Measurements from ENCODE around the gene IFIT2.

DNA sequence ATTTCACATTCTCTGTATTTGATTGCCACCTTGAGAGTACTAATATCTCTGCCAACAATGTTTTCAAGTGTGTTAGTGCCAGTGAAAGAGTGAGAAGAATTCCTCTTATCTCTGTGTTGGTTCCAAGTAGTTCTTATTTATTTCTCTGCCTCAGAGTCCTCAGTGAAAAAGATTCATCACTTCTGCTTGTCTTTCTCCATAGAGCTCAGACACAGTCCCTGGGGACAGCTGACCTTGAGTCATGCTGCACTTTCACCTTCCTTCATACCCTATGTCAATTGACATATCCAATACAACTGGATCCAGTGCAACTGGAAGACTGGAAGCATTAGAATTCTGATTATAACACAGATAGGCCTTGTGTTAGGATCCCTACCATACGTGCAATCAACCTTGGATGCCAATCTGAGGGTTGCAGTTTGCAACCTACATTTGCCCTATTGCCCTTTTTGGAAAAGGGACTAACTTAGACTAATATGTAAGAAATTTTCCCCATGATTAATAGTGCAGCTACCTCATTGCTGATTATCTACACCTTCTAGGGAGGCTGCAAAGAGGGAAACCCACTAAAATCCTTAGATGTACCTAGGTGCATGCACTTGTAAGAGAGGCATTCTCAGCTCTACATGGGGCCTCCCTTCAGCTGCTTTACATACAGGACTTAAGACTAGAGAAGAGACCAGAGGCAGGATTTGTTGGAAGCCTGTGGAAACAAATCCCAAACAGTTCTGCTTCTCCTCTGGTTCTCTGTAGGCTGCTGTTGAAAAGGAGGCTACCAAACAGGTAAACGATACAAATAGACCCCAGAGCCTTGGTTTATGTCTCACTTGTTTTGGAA lies 8.4 kb downstream of the IFIT2 start:
- TF ChIP-seq, protein P1, sequence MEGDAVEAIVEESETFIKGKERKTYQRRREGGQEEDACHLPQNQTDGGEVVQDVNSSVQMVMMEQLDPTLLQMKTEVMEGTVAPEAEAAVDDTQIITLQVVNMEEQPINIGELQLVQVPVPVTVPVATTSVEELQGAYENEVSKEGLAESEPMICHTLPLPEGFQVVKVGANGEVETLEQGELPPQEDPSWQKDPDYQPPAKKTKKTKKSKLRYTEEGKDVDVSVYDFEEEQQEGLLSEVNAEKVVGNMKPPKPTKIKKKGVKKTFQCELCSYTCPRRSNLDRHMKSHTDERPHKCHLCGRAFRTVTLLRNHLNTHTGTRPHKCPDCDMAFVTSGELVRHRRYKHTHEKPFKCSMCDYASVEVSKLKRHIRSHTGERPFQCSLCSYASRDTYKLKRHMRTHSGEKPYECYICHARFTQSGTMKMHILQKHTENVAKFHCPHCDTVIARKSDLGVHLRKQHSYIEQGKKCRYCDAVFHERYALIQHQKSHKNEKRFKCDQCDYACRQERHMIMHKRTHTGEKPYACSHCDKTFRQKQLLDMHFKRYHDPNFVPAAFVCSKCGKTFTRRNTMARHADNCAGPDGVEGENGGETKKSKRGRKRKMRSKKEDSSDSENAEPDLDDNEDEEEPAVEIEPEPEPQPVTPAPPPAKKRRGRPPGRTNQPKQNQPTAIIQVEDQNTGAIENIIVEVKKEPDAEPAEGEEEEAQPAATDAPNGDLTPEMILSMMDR (IDR thresholded peaks at IDR 0.05; ENCODE audit: extremely low read depth in 1 of 2, insufficient read depth in 1 of 2, low read depth in 1 of 2, low read length in 2 of 2), result no peak
- TF ChIP-seq FOS (IDR thresholded peaks at IDR 0.05; ENCODE audit: borderline replicate concordance, insufficient read depth, low read length) (no peak), POLR2AphosphoS5 (IDR thresholded peaks at IDR 0.05; ENCODE audit: insufficient read depth, low read depth, low read length) (no peak), EZH2 (IDR thresholded peaks at IDR 0.05; ENCODE audit: borderline replicate concordance, low read depth, low read length, severe bottlenecking) (no peak)

Data from endothelial cell of umbilical vein (primary cell).